ENCODE measurements around the gene KIRREL3. TPM values are rescaled to one million over a fixed set of nuclear protein-coding genes. Genes with fewer than 3 reads are reported as not detected.

Gene KIRREL3
- total and polyA plus RNA-seq, 2 experiments from 2014 or later, result 16.1 to 35.6 TPM

DNA sequence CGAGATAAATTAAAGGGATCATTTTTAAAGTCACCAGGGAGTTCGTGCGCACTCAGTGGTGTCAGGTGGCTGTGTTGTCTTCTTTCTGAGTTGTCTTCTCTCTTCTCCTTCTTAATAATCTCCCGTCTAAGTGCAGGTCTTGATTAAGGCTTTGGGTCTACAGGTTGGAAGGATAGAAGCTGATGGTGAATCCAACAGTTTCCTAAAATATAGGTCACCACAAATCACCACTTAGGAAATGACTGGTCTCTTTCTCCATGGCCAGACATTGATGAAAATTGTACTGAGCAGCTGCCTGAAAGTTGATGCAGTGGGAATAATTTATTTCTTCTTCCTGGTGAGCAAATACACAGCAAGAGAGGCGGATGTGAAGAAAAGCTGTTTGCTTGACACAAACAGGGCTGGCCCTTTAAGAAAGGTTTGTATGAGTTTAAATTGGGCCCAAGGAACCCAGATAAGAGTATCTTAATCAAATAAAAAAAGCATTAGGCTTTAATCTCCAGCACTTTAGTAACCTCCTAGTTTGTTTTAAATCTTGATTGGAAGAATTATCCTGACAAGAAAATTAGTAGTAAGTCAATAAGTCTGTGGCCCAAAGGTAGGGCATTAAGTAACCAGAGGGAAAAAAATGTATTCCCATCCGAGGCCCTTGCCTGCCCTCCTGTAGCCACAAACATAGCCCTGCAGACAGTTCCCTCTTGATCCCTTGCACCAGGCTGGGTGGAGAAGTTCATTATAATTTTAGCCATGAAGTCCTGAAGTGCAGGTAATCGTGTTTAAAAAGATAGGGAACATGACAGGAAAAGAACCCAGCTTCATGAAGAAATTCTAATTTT lies 245.8 kb downstream of the KIRREL3 start:
- H3K36me3 ChIP-seq (ENCODE audit: low read depth), result no peaks in the 10 kb centered on the region; the same call in 1 of the 2 replicates
- H3K9me3 ChIP-seq (ENCODE audit: low read depth), result no peaks in the 10 kb centered on the region
- H3K9me2 ChIP-seq (ENCODE audit: insufficient read depth), result no peaks in the 10 kb centered on the region
- H3F3A ChIP-seq (ENCODE audit: insufficient read depth), result 0 out of 2 replicates have a peak, but pooled peaks cover 6% of the 10 kb centered on the region
- H3K4me2 ChIP-seq (ENCODE audit: unreplicated experiment), result no peak overlapping the region
- DNase-seq, result no peak
- 85 to 90% methylated on average over 7 of the region's 7 CpGs for WGBS, 2 experiments (ENCODE audit: low coverage in 1 of 2, low lambda C conversion rate in 2 of 2, missing lambda C conversion rate in 2 of 2)
- no peak overlapping the region for H2AFZ ChIP-seq
- TF ChIP-seq EZH2 (IDR thresholded peaks at IDR 0.05; ENCODE audit: insufficient read depth, poor library complexity, severe bottlenecking) (no peak), EZH2phosphoT487 (IDR thresholded peaks at IDR 0.05; ENCODE audit: insufficient read depth, low read depth) (no peak)
- H3K27ac ChIP-seq, result no peak overlapping the region
- H3K9ac ChIP-seq, result no peak overlapping the region
- no peaks in the 10 kb centered on the region for H3K79me2 ChIP-seq (ENCODE audit: insufficient read depth)
- H3K27me3 ChIP-seq (replicated peaks; ENCODE audit: insufficient read depth), result no peaks in the 10 kb centered on the region
- in situ Hi-C loops (cut with MboI), result no loop called here
- H3K4me3 ChIP-seq, result no peak overlapping the region
- H4K20me1 ChIP-seq (ENCODE audit: insufficient read depth), result no peaks in the 10 kb centered on the region
- H3K4me1 ChIP-seq (ENCODE audit: insufficient read depth), result peaks cover 7% of the 10 kb centered on the region

GRCh38 chr11:126753990-126754389 lies 246.6 kb downstream of the KIRREL3 start:
- Histone ChIP-seq H3K9me2 (ENCODE audit: insufficient read depth) (no peaks in the 10 kb centered on the region), H4K20me1 (ENCODE audit: insufficient read depth) (no peaks in the 10 kb centered on the region), H3K36me3 (ENCODE audit: low read depth) (no peaks in the 10 kb centered on the region; the same call in 1 of the 2 replicates), H3K9ac (no peak overlapping the region), H3K27ac (no peak overlapping the region), H3K4me3 (no peak overlapping the region), H2AFZ (no peak overlapping the region), H3K79me2 (ENCODE audit: insufficient read depth) (no peaks in the 10 kb centered on the region), H3F3A (ENCODE audit: insufficient read depth) (0 out of 2 replicates have a peak, but pooled peaks cover 6% of the 10 kb centered on the region), H3K4me2 (ENCODE audit: unreplicated experiment) (no peak overlapping the region), H3K9me3 (ENCODE audit: low read depth) (no peaks in the 10 kb centered on the region), H3K4me1 (ENCODE audit: insufficient read depth) (peaks cover 7% of the 10 kb centered on the region), H3K27me3 (replicated peaks; ENCODE audit: insufficient read depth) (no peaks in the 10 kb centered on the region)
- no peak for DNase-seq
- in situ Hi-C loops (cut with MboI), result no loop called here
- TF ChIP-seq EZH2 (IDR thresholded peaks at IDR 0.05; ENCODE audit: insufficient read depth, poor library complexity, severe bottlenecking) (no peak), EZH2phosphoT487 (IDR thresholded peaks at IDR 0.05; ENCODE audit: insufficient read depth, low read depth) (no peak)
- 40 to 56% methylated on average over 1 of the region's 1 CpG for WGBS, 2 experiments (ENCODE audit: low coverage in 1 of 2, low lambda C conversion rate in 2 of 2, missing lambda C conversion rate in 2 of 2)

DNA sequence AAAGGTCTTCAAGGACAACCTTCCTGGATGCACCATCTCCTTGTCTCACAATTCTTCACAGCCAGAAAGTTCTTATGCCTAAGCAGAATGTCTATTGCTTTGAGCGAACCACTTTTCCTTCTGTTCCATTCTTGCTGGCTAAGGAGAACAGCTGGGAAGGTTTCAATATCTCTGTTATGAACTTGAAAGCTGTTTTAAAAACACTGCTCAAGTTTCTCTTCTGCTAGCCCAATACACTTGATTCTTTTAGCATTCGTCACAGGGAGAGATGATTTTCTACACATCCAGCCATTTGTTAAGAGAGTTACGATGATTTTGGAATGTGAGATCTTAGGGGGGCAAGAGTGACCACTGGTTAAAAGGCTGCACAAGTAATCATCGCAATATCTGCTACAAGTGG lies 249.3 kb downstream of the KIRREL3 start:
- Histone ChIP-seq H3K9me2 (ENCODE audit: insufficient read depth) (no peaks in the 10 kb centered on the region), H3K4me3 (no peak overlapping the region), H3K4me1 (ENCODE audit: insufficient read depth) (peaks cover 7% of the 10 kb centered on the region), H4K20me1 (ENCODE audit: insufficient read depth) (no peaks in the 10 kb centered on the region), H3K9ac (no peak overlapping the region), H3F3A (ENCODE audit: insufficient read depth) (0 out of 2 replicates have a peak, but pooled peaks cover 6% of the 10 kb centered on the region), H3K36me3 (ENCODE audit: low read depth) (no peaks in the 10 kb centered on the region; the same call in 1 of the 2 replicates), H2AFZ (no peak overlapping the region), H3K27me3 (replicated peaks; ENCODE audit: insufficient read depth) (no peaks in the 10 kb centered on the region), H3K4me2 (ENCODE audit: unreplicated experiment) (peak overlapping the region; percentile 25), H3K79me2 (ENCODE audit: insufficient read depth) (no peaks in the 10 kb centered on the region), H3K9me3 (ENCODE audit: low read depth) (no peaks in the 10 kb centered on the region), H3K27ac (no peak overlapping the region)
- WGBS, 2 experiments (ENCODE audit: low coverage in 1 of 2, low lambda C conversion rate in 2 of 2, missing lambda C conversion rate in 2 of 2), result 52 to 53% methylated on average over 4 of the region's 4 CpGs
- DNase-seq, result peak; percentile 36
- in situ Hi-C loops (cut with MboI), result no loop called here
- TF ChIP-seq EZH2phosphoT487 (IDR thresholded peaks at IDR 0.05; ENCODE audit: insufficient read depth, low read depth), result no peak
- no peak for TF ChIP-seq EZH2 (IDR thresholded peaks at IDR 0.05; ENCODE audit: insufficient read depth, poor library complexity, severe bottlenecking)

GRCh38 chr11:126748793-126749192 lies 251.8 kb downstream of the KIRREL3 start:
- no peak overlapping the region for H3K9ac ChIP-seq
- H3K9me2 ChIP-seq (ENCODE audit: insufficient read depth), result no peaks in the 10 kb centered on the region
- in situ Hi-C loops (cut with MboI), result no loop called here
- TF ChIP-seq EZH2phosphoT487 (IDR thresholded peaks at IDR 0.05; ENCODE audit: insufficient read depth, low read depth) (no peak), EZH2 (IDR thresholded peaks at IDR 0.05; ENCODE audit: insufficient read depth, poor library complexity, severe bottlenecking) (no peak)
- 90 to 91% methylated on average over 6 of the region's 6 CpGs for WGBS, 2 experiments (ENCODE audit: low coverage in 1 of 2, low lambda C conversion rate in 2 of 2, missing lambda C conversion rate in 2 of 2)
- no peak overlapping the region for H3K4me3 ChIP-seq
- H3F3A ChIP-seq (ENCODE audit: insufficient read depth), result 0 out of 2 replicates have a peak, but pooled peaks cover 6% of the 10 kb centered on the region
- H3K36me3 ChIP-seq (ENCODE audit: low read depth), result no peaks in the 10 kb centered on the region; the same call in 1 of the 2 replicates
- H3K79me2 ChIP-seq (ENCODE audit: insufficient read depth), result no peaks in the 10 kb centered on the region
- H3K4me2 ChIP-seq (ENCODE audit: unreplicated experiment), result no peak overlapping the region
- no peak overlapping the region for H3K27ac ChIP-seq
- no peak overlapping the region for H2AFZ ChIP-seq
- no peak for DNase-seq
- H3K27me3 ChIP-seq (replicated peaks; ENCODE audit: insufficient read depth), result no peaks in the 10 kb centered on the region
- no peaks in the 10 kb centered on the region for H4K20me1 ChIP-seq (ENCODE audit: insufficient read depth)
- H3K9me3 ChIP-seq (ENCODE audit: low read depth), result no peaks in the 10 kb centered on the region
- H3K4me1 ChIP-seq (ENCODE audit: insufficient read depth), result peaks cover 7% of the 10 kb centered on the region
